GM18951 (cell line): Measurements from ENCODE around the gene HES2.
"Not testable (repeated sequence)": the region's sequence is repeated elsewhere in the genome, so short reads cannot be mapped to it uniquely, and the experiment has no call there.

ENCODE experiments used
- POLR2A ChIP-seq: IDR thresholded peaks from 4 replicates; pipeline ENCODE4 v1.6.1; 2011; ENCODE audit warnings: mild to moderate bottlenecking; ENCODE audit not compliant: insufficient read length, insufficient read depth; ENCODE audit errors: extremely low read depth
- in situ Hi-C: fragments of 300-500 bp; cut with MboI; formaldehyde crosslinking; loops from one replicate; pipeline ENCODE4 v1.12.0; 2022; ENCODE audit warnings: low sequenced_read_pairs, mixed read lengths, inconsistent platforms; ENCODE audit not compliant: unreplicated experiment

Gene HES2

DNA sequence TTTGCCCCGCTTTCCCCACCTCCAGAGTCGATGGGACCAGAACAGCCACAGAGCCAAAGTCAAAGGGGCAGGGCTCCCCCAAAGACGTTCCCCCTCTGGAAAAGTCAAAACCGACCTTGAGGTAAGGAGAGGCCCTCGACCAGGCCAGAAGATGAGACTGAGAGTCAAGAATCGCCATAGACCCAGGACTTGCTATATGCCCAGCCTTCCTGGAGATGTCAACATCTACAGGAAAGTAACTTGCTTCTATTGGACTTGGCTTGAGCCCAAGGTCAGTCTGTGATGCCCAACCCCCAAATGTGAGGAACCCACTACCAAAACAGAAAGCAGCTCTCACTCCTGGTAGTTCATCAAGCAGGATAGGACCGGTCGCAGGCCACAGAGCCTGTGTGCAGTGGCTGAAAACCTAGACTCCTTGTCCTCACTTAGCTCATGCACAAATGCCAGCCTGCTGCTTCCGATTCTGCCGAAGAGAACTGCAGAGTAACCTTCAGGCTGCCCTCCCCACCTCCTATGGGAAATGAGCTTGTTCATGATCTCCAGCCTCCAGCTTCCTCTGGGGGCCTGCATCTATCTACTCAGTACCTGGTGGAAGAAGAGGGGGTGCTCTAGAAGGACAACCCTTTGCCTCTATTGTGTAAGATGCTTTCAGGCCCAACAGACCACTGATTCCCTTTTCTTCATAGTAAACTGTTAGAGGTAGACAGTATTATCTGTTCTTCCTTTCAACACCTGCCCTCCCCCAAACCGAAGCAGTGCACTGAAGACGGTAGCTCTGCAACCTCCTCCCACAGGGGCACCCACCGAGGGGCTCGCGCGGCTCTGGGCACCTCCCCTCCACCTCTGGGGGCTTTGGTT lies 27.5 kb downstream of the HES2 start:
- in situ Hi-C loops = no loop called here
- TF ChIP-seq POLR2A = no peak

DNA sequence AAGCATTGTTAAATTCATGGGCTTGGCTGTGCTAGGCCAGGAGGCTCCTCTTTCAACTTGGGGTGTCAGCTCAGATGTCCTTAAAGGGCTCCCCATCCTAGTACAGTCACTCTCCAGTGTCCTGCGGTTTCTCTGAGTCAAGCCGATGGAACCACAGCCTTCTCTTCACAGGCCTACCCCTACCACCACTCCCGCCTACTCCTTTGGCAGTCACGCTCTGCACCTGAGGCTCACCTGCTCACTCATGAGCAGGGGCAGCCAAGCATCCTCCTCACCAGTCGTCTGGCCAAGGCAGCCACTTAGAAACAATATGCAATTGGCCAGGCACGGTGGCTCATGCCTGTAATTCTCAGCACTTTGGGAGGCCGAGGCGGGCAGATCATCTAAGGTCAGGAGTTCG lies 29.7 kb downstream of the HES2 start:
- in situ Hi-C loops = no loop called here
- TF ChIP-seq POLR2A = no peak

GRCh38 chr1:6386371-6386949 lies 33.3 kb downstream of the HES2 start:
- in situ Hi-C loops = no loop called here
- TF ChIP-seq POLR2A = no peak

DNA sequence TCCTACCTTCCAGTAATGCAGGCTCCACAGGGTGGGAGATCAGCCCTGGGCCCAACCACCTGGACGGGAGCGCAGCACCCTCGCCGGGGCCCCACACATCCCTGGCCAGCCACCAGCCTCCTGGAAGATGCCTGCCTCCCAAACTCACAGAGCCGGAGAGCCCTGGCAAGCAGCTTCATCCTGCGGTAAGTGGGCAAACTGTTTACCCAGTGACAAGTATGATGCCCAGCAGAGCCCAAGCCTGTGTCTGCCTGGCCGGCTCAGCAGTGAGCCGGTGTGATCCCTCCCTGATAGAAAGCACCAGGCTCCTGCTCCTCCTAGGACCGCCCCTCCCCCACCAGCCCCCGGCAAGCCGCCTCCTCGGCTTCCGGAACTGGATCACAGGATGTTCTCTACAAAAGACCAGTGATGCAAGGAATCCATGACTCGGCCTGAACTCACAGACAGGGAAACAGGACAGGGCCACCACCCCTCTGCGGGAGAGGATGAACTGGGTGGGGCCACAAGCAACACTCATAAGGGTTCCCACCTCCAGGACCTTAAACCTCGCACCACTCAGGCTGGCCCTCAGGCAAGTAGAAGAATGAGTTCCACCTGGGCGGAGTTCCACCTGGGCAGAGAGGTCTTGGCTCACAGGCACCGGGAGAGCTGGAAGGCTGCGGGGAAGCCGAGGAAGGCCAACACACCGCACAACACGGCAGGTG lies 34.1 kb downstream of the HES2 start:
- in situ Hi-C loops = no loop called here
- TF ChIP-seq POLR2A = no peak

DNA sequence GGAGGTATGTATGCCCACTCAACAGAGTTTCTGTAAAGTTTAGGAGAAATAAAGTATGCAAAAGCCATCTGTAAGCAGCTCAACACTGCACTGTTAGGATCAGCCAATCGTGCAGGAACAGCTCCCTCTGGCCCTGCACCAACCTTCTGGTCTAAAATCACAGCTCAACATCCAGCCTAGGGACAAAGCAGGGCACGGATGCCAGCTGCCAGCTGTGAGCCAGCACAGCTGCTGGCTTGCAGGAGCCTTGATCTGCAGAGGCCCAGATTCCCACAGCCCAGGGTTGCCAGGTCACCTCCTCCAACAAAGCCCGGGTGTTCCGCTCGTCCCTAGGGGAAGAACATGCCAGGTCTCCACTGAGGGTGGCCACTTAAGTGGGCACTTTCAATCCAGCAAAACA lies 34.8 kb downstream of the HES2 start:
- TF ChIP-seq POLR2A = no peak
- in situ Hi-C loops = no loop called here

GRCh38 chr1:6384135-6384534 lies 35.6 kb downstream of the HES2 start:
- in situ Hi-C loops = no loop called here
- no peak for TF ChIP-seq POLR2A

- in situ Hi-C loops = no loop called here
- no peak for TF ChIP-seq POLR2A
Observed at GRCh38 chr1:6380037-6380436, 39.7 kb downstream of the HES2 start.

DNA sequence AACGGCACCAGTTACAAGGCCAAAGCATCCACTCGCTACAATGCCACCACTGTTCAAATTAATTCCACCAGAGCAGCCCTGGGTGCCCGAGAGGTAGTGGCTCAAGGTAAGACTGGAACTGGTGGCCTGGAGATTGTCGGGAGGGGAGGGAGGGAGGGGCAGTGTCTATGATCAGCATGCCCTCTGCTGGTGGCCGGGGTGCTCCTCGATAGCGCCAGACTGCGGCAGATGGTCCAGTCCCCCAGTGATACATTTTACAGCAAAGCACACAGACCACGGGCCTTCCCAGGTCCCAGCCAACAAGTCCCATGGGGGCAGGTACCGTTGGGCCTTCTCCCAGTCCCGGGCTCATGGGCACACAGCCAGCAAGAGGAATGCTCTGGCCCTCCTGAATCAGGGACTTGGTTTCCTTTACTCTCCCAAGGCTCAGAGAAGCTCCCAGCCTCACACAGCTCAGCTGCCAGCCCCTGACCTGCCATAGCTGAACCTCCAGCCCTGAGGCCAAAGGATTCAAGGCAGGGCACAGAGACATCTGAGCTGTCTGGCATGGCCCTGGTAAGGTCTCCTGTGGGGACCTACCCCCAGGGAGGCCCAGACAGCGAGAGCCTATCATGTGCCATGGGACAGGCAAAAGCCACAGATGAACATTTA lies 41.5 kb downstream of the HES2 start:
- in situ Hi-C loops = no loop called here
- TF ChIP-seq POLR2A = no peak

DNA sequence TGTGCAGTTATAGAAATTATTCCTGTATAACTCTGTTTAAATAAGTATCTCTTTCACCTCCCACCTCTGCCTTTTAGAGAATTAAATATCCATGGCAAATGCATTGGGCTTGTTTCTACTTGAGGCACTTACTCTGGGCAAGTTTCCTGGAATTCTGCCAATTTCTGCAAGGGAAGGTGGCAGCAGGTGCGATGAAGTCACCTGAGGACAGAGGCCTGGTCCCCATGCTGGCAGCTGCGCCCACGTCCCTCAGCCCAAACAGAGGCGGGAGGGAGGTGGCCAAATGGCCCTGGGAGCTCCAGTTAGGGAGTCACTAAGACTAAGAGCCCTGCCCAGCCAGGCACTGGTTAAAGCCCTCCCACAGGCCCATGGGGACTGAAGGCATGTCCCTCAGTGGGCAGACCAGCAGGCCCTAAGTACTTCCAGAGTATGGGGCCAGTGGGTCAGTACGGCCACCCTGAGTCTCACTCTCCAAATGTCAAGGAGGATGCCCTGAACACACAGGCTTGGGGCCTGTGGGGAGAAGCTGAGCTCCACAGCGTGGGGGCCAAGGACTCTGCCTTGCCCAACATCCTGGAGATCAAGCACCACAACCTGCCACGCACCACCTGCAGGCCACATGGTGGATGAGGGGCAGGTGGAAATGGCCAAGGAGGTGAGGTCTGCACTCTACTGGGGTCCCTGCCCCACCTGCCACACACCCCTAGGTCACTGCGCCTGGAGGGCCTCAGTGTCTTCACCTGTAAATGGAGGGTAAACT lies 45.6 kb downstream of the HES2 start:
- in situ Hi-C loops = no loop called here
- TF ChIP-seq POLR2A = no peak

DNA sequence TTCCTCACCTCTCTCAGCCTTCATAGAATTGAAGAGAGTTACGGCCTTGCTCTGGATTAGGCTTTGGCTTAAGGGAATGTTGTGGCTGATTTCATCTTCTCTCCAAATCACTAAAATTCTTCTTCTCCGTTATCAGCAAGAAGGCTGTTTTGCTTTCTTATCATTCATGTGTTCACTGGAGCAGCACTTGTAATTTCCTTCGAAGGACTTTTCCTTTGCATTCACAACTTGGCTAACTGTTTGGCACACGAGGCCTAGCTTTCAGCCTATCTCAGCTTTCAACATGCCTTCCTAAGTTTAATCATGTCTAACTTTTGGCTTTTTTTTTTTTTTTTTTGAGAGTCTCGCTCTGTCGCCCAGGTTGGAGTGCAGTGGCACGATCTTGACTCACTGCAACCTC lies 47.5 kb downstream of the HES2 start:
- in situ Hi-C loops = not testable (repeated sequence)

GRCh38 chr1:6370006-6370405 lies 49.7 kb downstream of the HES2 start:
- in situ Hi-C loops = no loop called here

GRCh38 chr1:6367381-6368012 lies 52.2 kb downstream of the HES2 start:
- no peak for TF ChIP-seq POLR2A
- in situ Hi-C loops = no loop called here

More at GRCh38 chr1:6370006-6370405, 49.7 kb downstream of the HES2 start:
- TF ChIP-seq POLR2A = no peak
